Activated effector memory CD4-positive, alpha-beta T cell treated with Interleukin-2 at 50 U/mL for 16 hours (primary cell): ENCODE measurements around the gene GPR33.
"Not testable (repeated sequence)": the region's sequence is repeated elsewhere in the genome, so short reads cannot be mapped to it uniquely, and the experiment has no call there.

Source experiments
- DNase-seq: peaks from one replicate; pipeline ENCODE4 v3.0.0-alpha.2; 2020

The GPR33 gene

GRCh38 chr14:31487886-31488285, at the start of gene GPR33:
Gene GPR33, minus strand, starts transcription at chr14:31488039. Its CDS starts 4,074 bp downstream, at chr14:31483965.
- no peak for DNase-seq

GRCh38 chr14:31536201-31536960, 48.5 kb upstream of the GPR33 start:
- DNase-seq: no peak

GRCh38 chr14:31530136-31530535, 42.3 kb upstream of the GPR33 start:
- no peak for DNase-seq

- no peak for DNase-seq
Observed at GRCh38 chr14:31529053-31529452, 41.2 kb upstream of the GPR33 start.

- DNase-seq: no peak
Observed at GRCh38 chr14:31527546-31527945, 39.7 kb upstream of the GPR33 start.

GRCh38 chr14:31527087-31527486, 39.2 kb upstream of the GPR33 start:
- DNase-seq: no peak

GRCh38 chr14:31510855-31511254, 23.0 kb upstream of the GPR33 start:
- DNase-seq: no peak

GRCh38 chr14:31510222-31510621, 22.4 kb upstream of the GPR33 start:
- no peak for DNase-seq

- DNase-seq: no peak
Observed at GRCh38 chr14:31508135-31508534, 20.3 kb upstream of the GPR33 start.

- DNase-seq: no peak
Observed at GRCh38 chr14:31505411-31505810, 17.6 kb upstream of the GPR33 start.

GRCh38 chr14:31501870-31502269, 14.0 kb upstream of the GPR33 start:
- no peak for DNase-seq

GRCh38 chr14:31492759-31493498, 5.1 kb upstream of the GPR33 start:
- DNase-seq: no peak

- no peak for DNase-seq
Observed at GRCh38 chr14:31489691-31490090, 1.9 kb upstream of the GPR33 start.

- DNase-seq: no peak
Observed at GRCh38 chr14:31486764-31487163, 1.1 kb downstream of the GPR33 start.

- DNase-seq: no peak
Observed at GRCh38 chr14:31484754-31485153, 3.1 kb downstream of the GPR33 start.

- no peak for DNase-seq
Observed at GRCh38 chr14:31480156-31480555, 7.7 kb downstream of the GPR33 start.

GRCh38 chr14:31479027-31479426, 8.8 kb downstream of the GPR33 start:
- no peak for DNase-seq

GRCh38 chr14:31477248-31477647, 10.6 kb downstream of the GPR33 start:
- no peak for DNase-seq

- DNase-seq: no peak
Observed at GRCh38 chr14:31476131-31476866, 11.5 kb downstream of the GPR33 start.

- DNase-seq: no peak
Observed at GRCh38 chr14:31466554-31466953, 21.3 kb downstream of the GPR33 start.

GRCh38 chr14:31465111-31465510, 22.7 kb downstream of the GPR33 start:
- no peak for DNase-seq

GRCh38 chr14:31462450-31462849, 25.4 kb downstream of the GPR33 start:
- not testable (repeated sequence) for DNase-seq

- no peak for DNase-seq
Observed at GRCh38 chr14:31461545-31461944, 26.3 kb downstream of the GPR33 start.
